VCaP (cell line): ENCODE results near the gene OFD1.

Source experiments
- H3K27ac ChIP-seq: fragments of 450-650 bp; 2 replicates; pipeline ENCODE4 v1.5.1; 2017
- CTCF ChIP-seq: fragments of 450-650 bp; conservative IDR thresholded peaks from 2 replicates; pipeline ENCODE4 v1.5.1; 2017; ENCODE audit warnings: mild to moderate bottlenecking, moderate library complexity

Gene OFD1

GRCh38 chrX:13798184-13798583 is 63.6 kb downstream of the OFD1 start:
- H3K27ac ChIP-seq, result no peak overlapping the region
- TF ChIP-seq CTCF, result no peak

DNA sequence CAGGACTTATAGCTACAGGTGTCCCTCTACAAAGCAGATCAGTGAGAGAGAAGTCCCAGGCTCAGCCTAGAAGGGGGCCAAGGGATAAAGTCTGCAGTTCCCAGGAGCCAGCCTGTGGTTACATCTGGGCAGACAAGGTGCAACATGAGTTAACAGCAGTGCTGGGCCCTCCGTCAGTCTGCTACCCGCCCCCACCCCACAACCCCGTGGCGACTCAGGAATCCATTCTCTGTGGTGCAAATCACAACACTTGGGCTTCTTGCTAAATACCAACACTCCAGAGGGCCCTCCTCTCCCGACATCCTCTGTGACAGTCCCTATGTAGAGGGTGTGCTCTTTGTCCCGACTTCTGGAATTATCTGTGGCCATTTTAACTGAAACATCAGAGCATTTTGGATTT is 68.6 kb downstream of the OFD1 start:
- no peak overlapping the region for H3K27ac ChIP-seq
- no peak for TF ChIP-seq CTCF

GRCh38 chrX:13805241-13805640 is 70.7 kb downstream of the OFD1 start:
- TF ChIP-seq CTCF, result peak; percentile 42
- no peak overlapping the region for H3K27ac ChIP-seq

DNA sequence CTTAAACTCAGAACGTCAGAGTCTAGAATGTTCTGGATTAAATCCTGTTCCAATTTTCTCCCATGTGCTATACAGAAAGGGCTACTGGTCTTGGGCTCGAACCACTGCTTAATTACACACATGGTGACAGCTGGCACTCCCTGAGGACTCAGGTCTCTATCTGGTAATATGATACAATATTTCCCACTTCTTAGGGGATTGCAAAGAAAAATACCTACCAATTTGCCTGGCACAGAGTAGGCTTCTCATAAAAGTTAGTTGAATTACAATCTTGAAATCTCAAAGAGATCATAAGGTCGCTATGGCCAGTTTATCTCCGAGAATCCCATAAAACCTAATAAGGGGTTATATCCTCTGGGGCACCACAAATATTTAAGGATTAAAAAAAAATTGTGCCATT is 73.7 kb downstream of the OFD1 start:
- TF ChIP-seq CTCF, result no peak
- no peak overlapping the region for H3K27ac ChIP-seq

GRCh38 chrX:13808865-13809264 is 74.3 kb downstream of the OFD1 start:
- TF ChIP-seq CTCF, result no peak
- no peak overlapping the region for H3K27ac ChIP-seq

DNA sequence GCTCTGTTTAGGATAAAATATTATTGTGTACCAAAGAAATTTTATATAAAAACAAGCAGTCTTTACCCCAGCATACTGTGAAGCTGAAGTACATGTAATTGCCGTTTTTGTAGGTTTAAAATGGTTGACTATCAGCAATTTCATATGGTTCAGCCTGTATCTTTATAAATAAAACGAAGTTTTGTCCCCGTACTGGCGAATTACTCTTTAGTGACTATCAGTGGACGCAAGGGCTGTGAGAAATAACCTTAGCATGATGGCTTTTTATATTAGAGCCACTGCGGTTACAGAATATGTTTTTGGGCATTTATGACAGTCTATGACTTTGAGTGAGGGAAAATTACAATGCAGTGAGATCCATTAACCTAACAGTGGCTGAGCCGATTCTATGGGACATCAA is 81.1 kb downstream of the OFD1 start:
- no peak for TF ChIP-seq CTCF
- no peak overlapping the region for H3K27ac ChIP-seq

DNA sequence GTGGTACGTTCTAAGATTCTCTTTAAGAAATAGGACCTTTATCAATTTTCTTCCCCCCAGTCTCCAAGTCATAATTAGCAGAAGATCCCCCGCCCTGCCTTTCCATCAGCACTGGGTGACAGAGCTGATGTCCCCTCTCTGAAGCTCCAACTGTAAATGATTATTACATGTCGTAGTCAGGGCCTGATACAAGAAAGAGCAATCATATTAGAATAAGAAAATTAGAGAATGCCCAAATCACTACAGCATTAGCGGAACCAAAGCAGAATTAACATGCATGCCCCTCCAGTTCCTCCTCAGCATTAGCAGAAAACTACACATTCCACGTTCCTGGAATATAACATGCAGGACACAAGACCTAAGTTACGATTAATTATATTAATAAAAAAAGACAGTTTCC is 81.6 kb downstream of the OFD1 start:
- no peak for TF ChIP-seq CTCF
- H3K27ac ChIP-seq, result no peak overlapping the region
